Measurements from ENCODE around the gene NME9.

GRCh38 chr3:138329127-138329983, at the start of gene NME9:
- TF ChIP-seq CTCF (conservative IDR thresholded peaks at IDR 0.05 in 1 of 2, IDR thresholded peaks at IDR 0.05 in 1 of 2; ENCODE audit: low read depth in 1 of 2, low read length in 2 of 2) (peak; percentile 56 to 77), EZH2 (IDR thresholded peaks at IDR 0.05; ENCODE audit: low read length, missing control alignments) (no peak)
